GM23338 (cell line): Measurements from ENCODE around the gene OGDHL.

Source experiments
- CTCF ChIP-seq, 2 experiments: fragments of 200-600 bp in 1 of 2; sonication (generic) in 1 of 2; conservative IDR thresholded peaks; 2 replicates each; pipeline versions ENCODE4 v1.5.1 to v1.6.1; 2016 to 2017; ENCODE audit warnings: antibody characterized with exemption in 2 of 2, low read depth in 2 of 2, mild to moderate bottlenecking in 2 of 2, moderate library complexity in 1 of 2
- EZH2 ChIP-seq: fragments of 200-600 bp; sonication (generic); IDR thresholded peaks from one replicate; pipeline ENCODE4 v1.8.0; 2017; ENCODE audit warnings: antibody characterized with exemption, mild to moderate bottlenecking, low read depth; ENCODE audit not compliant: unreplicated experiment
- JUNB ChIP-seq: IDR thresholded peaks from one replicate; pipeline ENCODE4 v1.6.1; 2016; ENCODE audit warnings: antibody characterized with exemption; ENCODE audit not compliant: unreplicated experiment

GRCh38 chr10:49769692-49770091 is 7.6 kb upstream of the OGDHL start:
- TF ChIP-seq CTCF (conservative IDR thresholded peaks at IDR 0.05; ENCODE audit: low read depth in 2 of 2): no peak
- TF ChIP-seq EZH2: no peak
- TF ChIP-seq JUNB: no peak
